Caco-2 (cell line): Measurements from ENCODE around the gene DNAH10. TPM values are rescaled to one million over a fixed set of nuclear protein-coding genes. Genes with fewer than 3 reads are reported as not detected.

Experiments used
- BruUV-seq: library from RNA; stranded (reverse); fragments of 400-500 nt; replicated peaks from 2 replicates; lab custom pipeline; 2021; lab: Mats Ljungman, UMichigan
- CTCF ChIA-PET: fragments of 300-600 bp; sonication (Branson Sonifier 250); formaldehyde crosslinking; loops from one replicate; lab custom pipeline; 2022; ENCODE audit warnings: antibody characterized with exemption; lab: Charles Lee
- POLR2A ChIA-PET: fragments of 300-600 bp; sonication (Branson Sonifier 250); formaldehyde crosslinking; loops from one replicate; lab custom pipeline; 2022; ENCODE audit warnings: antibody characterized with exemption; lab: Charles Lee
- DNase-seq, 2 experiments: peaks; one replicate each; pipeline versions ENCODE4 v3.0.0 to v3.0.0-alpha.2; 2020 to 2022
- H3K27me3 ChIP-seq: replicated peaks from 2 replicates; pipeline ENCODE4 v1.6.0; 2011; ENCODE audit warnings: low read length; ENCODE audit not compliant: control insufficient read depth, insufficient read depth
- H3K36me3 ChIP-seq: 2 replicates; pipeline ENCODE4 v1.5.1; 2011; ENCODE audit warnings: low read length; ENCODE audit not compliant: control insufficient read depth, insufficient read depth
- H3K4me1 ChIP-seq: fragments of 250-450 bp; sonication (Bioruptor Pico); 2 replicates; pipeline ENCODE4 v1.5.1; 2020; ENCODE audit warnings: mild to moderate bottlenecking
- H3K4me3 ChIP-seq: 2 replicates; pipeline ENCODE4 v1.5.1; 2011; ENCODE audit warnings: low read depth, mild to moderate bottlenecking, control low read depth, low read length
- H3K9me3 ChIP-seq: fragments of 250-450 bp; sonication (Bioruptor Pico); 2 replicates; pipeline ENCODE4 v1.5.1; 2020; ENCODE audit warnings: mild to moderate bottlenecking, moderate library complexity
- H3K27ac Mint-ChIP-seq: one replicate; pipeline ENCODE4 v1.8.0; 2022; ENCODE audit warnings: mixed read lengths; ENCODE audit not compliant: unreplicated experiment
- H3K27me3 Mint-ChIP-seq: one replicate; pipeline ENCODE4 v1.8.0; 2022; ENCODE audit warnings: mixed read lengths; ENCODE audit not compliant: insufficient read depth, unreplicated experiment
- H3K36me3 Mint-ChIP-seq: one replicate; pipeline ENCODE4 v1.8.0; 2022; ENCODE audit warnings: mild to moderate bottlenecking, mixed read lengths; ENCODE audit not compliant: insufficient read depth, unreplicated experiment
- H3K4me1 Mint-ChIP-seq: one replicate; pipeline ENCODE4 v1.8.0; 2022; ENCODE audit warnings: low read depth, mixed read lengths; ENCODE audit not compliant: unreplicated experiment
- H3K4me3 Mint-ChIP-seq: one replicate; pipeline ENCODE4 v1.8.0; 2022; ENCODE audit warnings: mild to moderate bottlenecking, moderate library complexity, mixed read lengths; ENCODE audit not compliant: unreplicated experiment
- H3K9me3 Mint-ChIP-seq: one replicate; pipeline ENCODE4 v1.8.0; 2022; ENCODE audit warnings: mixed read lengths; ENCODE audit not compliant: unreplicated experiment
- CTCF ChIP-seq, 2 experiments: fragments of 200-600 bp in 1 of 2; IDR thresholded peaks; 1 replicate in 1 of 2; 2 replicates in 1 of 2; pipeline versions ENCODE4 v1.5.1 to v1.8.0; 2011 to 2022; ENCODE audit warnings: antibody characterized with exemption in 1 of 2, control low read depth in 1 of 2, inconsistent platforms in 1 of 2, low read depth in 1 of 2, low read length in 1 of 2, mild to moderate bottlenecking in 1 of 2, moderate library complexity in 1 of 2; ENCODE audit not compliant: insufficient read depth in 1 of 2, severe bottlenecking in 1 of 2, unreplicated experiment in 1 of 2
- intact Hi-C: fragments of 100-400 bp; cut with micrococcal nuclease; formaldehyde crosslinking; loops from one replicate; pipeline ENCODE4 v1.10.0; 2022; ENCODE audit not compliant: unreplicated experiment
- total RNA-seq: library from RNA; stranded (reverse); gene quantifications from 2 replicates; pipeline ENCODE4 v1.2.3, GENCODE V29; 2022

The DNAH10 gene
- total RNA-seq, 1 experiment from 2014 or later, result 0.45 TPM

- Mint-ChIP-seq H3K36me3 (no peaks in the 10 kb centered on the region), H3K4me1 (no peaks in the 10 kb centered on the region), H3K27me3 (no peaks in the 10 kb centered on the region), H3K4me3 (no peak overlapping the region), H3K9me3 (no peaks in the 10 kb centered on the region), H3K27ac (no peak overlapping the region)
- no peak for DNase-seq
- Histone ChIP-seq H3K27me3 (no peaks in the 10 kb centered on the region), H3K36me3 (no peaks in the 10 kb centered on the region), H3K4me1 (no peaks in the 10 kb centered on the region), H3K9me3 (no peaks in the 10 kb centered on the region), H3K4me3 (no peak overlapping the region)
- BruUV-seq, result no TSS peak
- TF ChIP-seq CTCF (IDR thresholded peaks at IDR 0.05; ENCODE audit: insufficient read depth in 1 of 2, low read depth in 1 of 2, low read length in 1 of 2, severe bottlenecking in 1 of 2, unreplicated experiment in 1 of 2), result no peak
- ChIA-PET CTCF (no interaction called here), POLR2A (no interaction called here)
- intact Hi-C loops, result no loop called here
Observed at GRCh38 chr12:123958462-123958861, 196.4 kb downstream of the DNAH10 start.

- Mint-ChIP-seq H3K36me3 (no peaks in the 10 kb centered on the region), H3K27ac (no peak overlapping the region), H3K27me3 (no peaks in the 10 kb centered on the region), H3K9me3 (no peaks in the 10 kb centered on the region), H3K4me1 (no peaks in the 10 kb centered on the region), H3K4me3 (no peak overlapping the region)
- intact Hi-C loops, result no loop called here
- H3K36me3 ChIP-seq, result no peaks in the 10 kb centered on the region
- no peak for DNase-seq
- H3K4me3 ChIP-seq, result no peak overlapping the region
- POLR2A ChIA-PET, result no interaction called here
- H3K27me3 ChIP-seq, result no peaks in the 10 kb centered on the region
- BruUV-seq, result no TSS peak
- no peak for TF ChIP-seq CTCF (IDR thresholded peaks at IDR 0.05; ENCODE audit: insufficient read depth in 1 of 2, low read depth in 1 of 2, low read length in 1 of 2, severe bottlenecking in 1 of 2, unreplicated experiment in 1 of 2)
- H3K4me1 ChIP-seq, result no peaks in the 10 kb centered on the region
- CTCF ChIA-PET, result no interaction called here
- no peaks in the 10 kb centered on the region for H3K9me3 ChIP-seq
Observed at GRCh38 chr12:123958876-123959275, 196.8 kb downstream of the DNAH10 start.

GRCh38 chr12:123960029-123960735 lies 198.1 kb downstream of the DNAH10 start:
- CTCF ChIA-PET, result no interaction called here
- no peaks in the 10 kb centered on the region for H3K36me3 Mint-ChIP-seq
- intact Hi-C loops, result no loop called here
- no peaks in the 10 kb centered on the region for H3K4me1 Mint-ChIP-seq
- H3K9me3 Mint-ChIP-seq, result no peaks in the 10 kb centered on the region
- Histone ChIP-seq H3K4me1 (no peaks in the 10 kb centered on the region), H3K4me3 (no peak overlapping the region), H3K27me3 (no peaks in the 10 kb centered on the region), H3K9me3 (no peaks in the 10 kb centered on the region), H3K36me3 (no peaks in the 10 kb centered on the region)
- no peak for TF ChIP-seq CTCF (IDR thresholded peaks at IDR 0.05; ENCODE audit: insufficient read depth in 1 of 2, low read depth in 1 of 2, low read length in 1 of 2, severe bottlenecking in 1 of 2, unreplicated experiment in 1 of 2)
- H3K27me3 Mint-ChIP-seq, result no peaks in the 10 kb centered on the region
- no TSS peak for BruUV-seq
- POLR2A ChIA-PET, result no interaction called here
- no peak overlapping the region for H3K27ac Mint-ChIP-seq
- no peak overlapping the region for H3K4me3 Mint-ChIP-seq
- no peak for DNase-seq
